ENCODE measurements around the gene PAM16.
"Not testable (repeated sequence)": the region's sequence is repeated elsewhere in the genome, so short reads cannot be mapped to it uniquely, and the experiment has no call there.

PAM16 gene

GRCh38 chr16:4350787-4351659 is at the start of gene PAM16:
TSS of gene PAM16 (minus strand) at chr16:4351321. CDS start at chr16:4351234, 87 bp downstream.
- DNase-seq, result peak; percentile 49 to 96 (median 91)

- DNase-seq, result no peak
Observed at GRCh38 chr16:4399001-4399730, 48.0 kb upstream of the PAM16 start.

- DNase-seq, result no peak
Observed at GRCh38 chr16:4395055-4395726, 44.1 kb upstream of the PAM16 start.

GRCh38 chr16:4393850-4394249 is 42.7 kb upstream of the PAM16 start:
- DNase-seq, result not testable (repeated sequence)

GRCh38 chr16:4393240-4393600 is 42.1 kb upstream of the PAM16 start:
- no peak for DNase-seq

GRCh38 chr16:4392382-4393239 is 41.5 kb upstream of the PAM16 start:
- DNase-seq, result peak in 12 of 56 donors; percentile 10 to 54 (median 29)

- DNase-seq, result peak in 3 of 56 donors; percentile 8 to 29 (median 20)
Observed at GRCh38 chr16:4391631-4392381, 40.7 kb upstream of the PAM16 start.

- no peak for DNase-seq
Observed at GRCh38 chr16:4390266-4391260, 39.4 kb upstream of the PAM16 start.

GRCh38 chr16:4389051-4389955 is 38.2 kb upstream of the PAM16 start:
- DNase-seq, result no peak

GRCh38 chr16:4388271-4389021 is 37.3 kb upstream of the PAM16 start:
- no peak for DNase-seq

GRCh38 chr16:4387781-4388180 is 36.7 kb upstream of the PAM16 start:
- DNase-seq, result no peak

GRCh38 chr16:4386951-4387565 is 35.9 kb upstream of the PAM16 start:
- no peak for DNase-seq

GRCh38 chr16:4386451-4386805 is 35.3 kb upstream of the PAM16 start:
- no peak for DNase-seq

- no peak for DNase-seq
Observed at GRCh38 chr16:4385789-4386450, 34.8 kb upstream of the PAM16 start.

GRCh38 chr16:4385066-4385788 is 34.1 kb upstream of the PAM16 start:
- DNase-seq, result no peak
